Hematopoietic multipotent progenitor cell (in vitro differentiated cells): ENCODE data around the gene AMER1. TPM values are rescaled to one million over a fixed set of nuclear protein-coding genes. Genes with fewer than 3 reads are reported as not detected.
"Not testable (repeated sequence)": the region's sequence is repeated elsewhere in the genome, so short reads cannot be mapped to it uniquely, and the experiment has no call there.

Experiments used
- DNase-seq, 3 donors: peaks; one replicate each; pipeline ENCODE4 v3.0.0-alpha.2; 2011 to 2015; ENCODE audit warnings: low read depth in 2 of 3, low spot score in 2 of 3
- total RNA-seq: library from RNA; depleted of rRNA; stranded (reverse); fragments of >200 nt; gene quantifications from one replicate; pipeline ENCODE4 v1.2.3, GENCODE V29; 2012

Gene AMER1
- total RNA-seq, result 5.1 TPM

DNA sequence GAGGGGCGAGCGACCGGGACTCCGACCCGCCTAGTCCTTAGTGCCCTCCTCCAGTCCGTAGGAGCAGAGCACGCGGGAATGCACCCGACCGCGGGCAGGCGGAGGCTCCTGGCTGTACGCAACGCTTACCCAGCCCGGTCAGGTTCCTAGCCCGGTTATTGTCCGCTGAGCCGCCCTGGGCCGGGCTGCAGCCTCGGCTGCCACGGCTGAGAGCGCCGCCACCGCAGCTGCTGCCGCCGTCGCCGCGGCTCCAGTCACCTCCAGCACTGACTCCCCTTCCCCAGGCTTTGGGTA lies at the start of gene AMER1:
Gene AMER1 (minus strand): TSS at position 268 of the 294 bp plus-strand sequence. CDS start 12,422 bp downstream, outside the sequence.
- no peak for DNase-seq

DNA sequence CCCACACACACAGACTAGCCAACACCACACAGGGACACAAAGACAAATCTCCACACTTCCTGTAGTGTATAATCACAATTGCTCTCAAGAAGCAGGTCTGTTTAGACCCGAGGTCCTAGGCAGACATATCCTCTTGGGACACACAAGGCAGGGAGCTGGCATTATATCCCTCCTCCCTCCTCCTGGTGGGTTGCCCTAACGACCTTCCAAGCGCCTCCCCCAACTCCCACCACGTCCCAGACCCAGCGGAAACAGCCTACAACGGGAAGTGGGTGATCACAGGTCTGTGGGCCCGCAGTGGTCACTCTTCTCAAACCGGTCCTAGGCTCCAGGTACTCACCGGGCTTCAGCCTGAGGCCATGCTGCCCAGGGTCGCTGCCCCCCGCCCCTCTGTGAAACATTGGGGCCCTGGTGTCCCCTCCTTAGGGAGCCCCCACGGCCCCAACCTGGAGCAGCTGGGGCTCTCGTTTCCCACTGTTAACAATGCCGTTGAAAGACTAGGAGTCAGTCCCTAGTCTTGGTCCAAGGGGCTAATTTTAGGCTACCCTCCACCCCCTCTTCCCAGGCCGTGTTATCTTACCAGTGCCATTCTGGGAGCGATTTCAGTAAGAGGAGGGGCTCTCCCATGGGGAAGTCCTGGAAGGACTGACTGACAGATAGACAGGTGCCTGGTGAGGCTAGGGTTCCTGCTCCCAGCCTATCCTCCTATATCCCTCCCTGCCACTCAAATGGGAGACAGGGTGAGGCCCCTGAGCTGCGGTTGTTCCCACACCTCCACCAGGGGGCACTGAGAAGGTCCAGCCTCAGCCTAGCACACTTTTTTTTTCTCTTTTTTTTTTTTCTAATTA lies 24.8 kb upstream of the AMER1 start, which contains the start of gene ASB12:
Gene ASB12 (minus strand): TSS at position 485 of the 848 bp plus-strand sequence. CDS start 4,957 bp downstream, outside the sequence.
- DNase-seq, result no peak

DNA sequence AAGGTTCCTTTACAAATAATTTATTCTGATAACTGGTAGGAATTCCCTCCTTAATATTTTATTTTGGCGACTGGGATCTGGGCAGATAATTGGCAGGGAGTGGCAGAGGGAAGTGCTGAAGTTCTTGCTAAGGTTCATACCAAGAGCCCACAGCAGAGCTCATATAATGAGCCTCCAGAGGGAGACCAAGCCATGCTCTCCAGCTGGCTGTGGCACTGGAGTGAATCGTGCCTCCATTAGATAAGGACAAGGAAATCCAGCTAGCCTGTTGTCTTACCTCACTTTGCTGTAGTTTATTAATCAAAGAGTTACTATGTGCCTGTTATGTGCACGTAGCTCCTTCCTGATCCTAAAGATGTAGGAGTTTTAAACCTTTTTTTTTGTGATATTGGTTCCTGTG lies 23.6 kb upstream of the AMER1 start:
- no peak for DNase-seq

DNA sequence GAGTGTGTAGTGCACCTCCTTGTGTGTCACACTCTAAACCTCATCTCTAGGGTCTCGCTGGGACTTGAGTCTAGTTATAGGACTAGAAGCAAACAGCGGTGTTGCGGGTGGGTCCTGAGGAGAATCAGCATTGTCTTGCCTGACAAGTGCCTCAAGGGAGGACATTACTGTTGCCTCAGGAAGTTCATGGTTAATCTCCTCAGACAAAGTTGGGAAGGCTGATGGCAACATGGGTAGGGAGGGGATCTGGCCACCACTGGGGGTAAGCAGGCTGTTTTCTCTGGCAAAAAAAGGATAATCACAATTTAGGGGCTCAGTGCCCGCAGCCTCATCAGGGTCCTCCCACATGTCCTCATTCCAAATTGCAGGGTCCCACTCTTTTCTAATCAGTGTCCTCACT lies 12.5 kb upstream of the AMER1 start:
- DNase-seq, result no peak

DNA sequence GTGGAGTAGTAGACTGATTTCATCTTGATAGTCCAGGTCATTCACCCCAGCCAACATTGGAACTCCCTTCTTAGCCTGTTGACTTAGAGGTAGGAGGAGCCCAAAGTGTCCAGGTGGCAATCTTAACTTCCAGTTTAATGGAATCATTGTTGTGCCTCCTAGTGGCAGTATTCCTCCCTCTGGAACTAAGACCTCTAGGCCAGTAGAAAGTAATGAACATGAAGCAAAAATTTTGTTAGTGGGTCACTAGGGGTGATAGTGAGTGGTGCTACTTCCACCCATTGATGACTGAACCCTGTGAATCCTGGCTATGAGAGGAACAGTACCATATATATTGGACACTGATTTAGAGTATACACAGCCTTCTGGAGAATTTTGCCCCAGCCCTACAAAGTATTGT lies 8.5 kb upstream of the AMER1 start:
- not testable (repeated sequence) for DNase-seq

DNA sequence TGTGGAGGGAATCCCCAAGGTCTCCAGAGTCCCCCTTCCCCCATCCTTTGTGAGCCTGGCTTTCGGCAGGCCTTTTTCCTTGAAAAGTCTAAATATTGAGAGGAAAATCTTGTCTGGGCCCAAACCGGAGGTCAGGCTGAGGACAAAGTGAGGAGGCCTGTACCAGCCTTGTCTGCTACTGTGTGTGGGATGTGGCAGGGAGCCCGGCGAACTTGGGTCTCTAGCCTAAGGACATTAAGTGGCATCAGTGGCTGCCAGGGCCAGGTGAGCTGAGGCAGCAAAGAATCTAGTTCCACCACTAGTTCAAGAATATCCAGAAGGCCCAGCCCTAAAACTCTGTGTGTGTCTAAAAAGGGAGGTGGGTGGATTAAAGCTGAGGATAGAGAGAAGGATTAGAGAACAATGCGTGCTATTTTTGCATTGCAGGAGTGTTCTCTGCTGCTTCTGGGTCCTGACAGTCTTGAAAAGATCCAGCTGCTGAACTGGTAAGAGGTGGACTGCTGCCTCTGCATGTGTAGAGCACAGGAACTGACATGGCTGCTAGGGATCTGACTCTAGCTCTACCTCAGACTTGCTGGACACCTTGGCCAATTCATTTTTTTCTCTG lies 1.2 kb upstream of the AMER1 start:
- peak in 1 of 3 donors; percentile 4 for DNase-seq

DNA sequence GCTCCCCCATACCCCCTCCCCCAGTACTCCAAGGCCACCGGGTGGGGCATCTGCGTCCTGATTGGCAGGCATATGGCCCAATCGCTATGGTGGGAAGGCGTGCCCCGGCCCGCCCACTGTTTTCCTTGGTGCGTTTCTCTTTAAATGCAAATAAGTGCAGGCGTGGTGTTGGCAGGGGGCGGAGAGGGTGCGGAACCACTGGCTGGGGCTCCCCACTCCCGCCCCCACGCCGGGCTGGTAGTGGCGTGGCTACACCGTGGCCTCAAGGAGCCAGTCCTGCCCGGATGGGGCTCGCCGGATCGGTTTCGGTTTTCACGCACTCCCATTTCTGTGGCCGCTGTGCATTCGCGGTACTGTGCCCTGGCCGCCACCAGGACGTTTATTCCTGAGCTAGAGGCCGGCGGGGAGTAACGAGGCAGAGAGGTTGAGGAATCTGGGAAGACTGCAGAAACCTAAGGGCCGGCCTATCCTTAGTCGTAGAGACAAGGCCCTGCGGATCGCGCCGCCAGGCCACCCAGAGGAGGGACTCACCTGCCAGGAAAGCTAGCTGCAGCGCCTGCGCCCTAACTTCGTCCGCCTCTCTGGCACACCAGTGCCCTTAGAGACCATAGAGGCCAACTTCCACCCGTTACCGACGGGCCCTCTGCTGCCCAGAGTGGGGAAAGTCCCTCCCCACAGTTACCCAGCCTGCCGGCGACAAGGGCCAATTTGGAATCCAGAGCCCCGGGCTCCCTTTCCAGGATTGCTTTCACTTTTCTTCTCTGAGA lies 410 bp upstream of the AMER1 start:
- DNase-seq, result peak; percentile 67 to 94 (median 88)

DNA sequence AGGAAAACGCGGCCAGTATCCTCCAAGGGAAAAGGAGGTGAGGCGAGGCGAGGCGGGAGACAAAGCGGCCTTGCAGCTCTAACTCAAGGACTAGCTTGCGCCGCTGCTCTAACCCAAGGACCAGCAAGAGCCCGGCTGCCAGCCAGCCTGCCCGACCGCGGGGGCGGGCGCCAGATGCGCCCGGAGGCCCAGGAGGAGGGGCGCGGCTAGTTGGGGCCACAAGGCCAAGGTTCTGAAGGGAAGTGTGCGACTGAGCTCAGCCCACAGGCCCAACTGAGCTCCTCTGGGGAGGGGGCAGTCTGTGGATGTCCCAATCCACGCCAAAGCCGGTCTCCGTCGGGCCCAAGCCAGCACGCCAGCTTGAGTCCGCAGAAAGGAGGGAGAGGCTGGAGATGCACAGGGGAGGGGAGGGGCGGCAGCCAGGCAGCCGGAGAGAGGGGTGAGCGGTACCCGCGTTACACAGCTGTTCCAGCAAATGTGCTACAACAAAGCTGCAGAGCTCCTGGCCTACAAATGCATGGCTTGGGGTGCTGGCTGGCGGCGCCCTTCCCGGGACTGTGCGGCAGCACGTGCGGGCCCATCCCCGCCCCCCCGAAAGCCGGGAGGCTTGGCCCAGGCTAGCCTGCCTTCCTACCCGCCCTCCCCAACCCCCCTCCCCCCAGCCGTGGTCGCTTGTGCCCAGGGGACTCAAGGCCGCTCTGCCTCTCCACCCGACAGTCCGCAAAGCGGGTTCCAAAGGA lies 637 bp downstream of the AMER1 start:
- peak in 2 of 3 donors; percentile 19 to 25 for DNase-seq

DNA sequence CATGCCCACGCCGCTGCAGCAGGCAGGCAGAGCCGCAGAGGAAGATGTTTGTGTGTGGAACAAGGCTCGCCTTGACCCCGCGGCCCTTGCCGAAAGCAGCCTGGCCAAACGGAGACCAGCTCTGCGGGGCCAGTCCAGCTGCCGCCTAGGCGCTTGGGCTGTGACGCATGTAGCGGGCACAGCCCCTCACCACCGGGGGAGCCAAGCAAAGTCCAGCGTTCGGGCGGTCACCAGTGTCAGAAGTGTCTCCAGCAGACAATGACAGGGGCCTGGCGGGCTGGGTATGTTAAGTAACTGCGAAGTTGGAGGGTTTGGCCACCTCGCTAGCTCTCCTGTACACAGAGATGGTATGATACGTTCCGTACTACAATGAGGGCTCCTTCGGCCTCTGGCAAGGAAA lies 1.3 kb downstream of the AMER1 start:
- no peak for DNase-seq

DNA sequence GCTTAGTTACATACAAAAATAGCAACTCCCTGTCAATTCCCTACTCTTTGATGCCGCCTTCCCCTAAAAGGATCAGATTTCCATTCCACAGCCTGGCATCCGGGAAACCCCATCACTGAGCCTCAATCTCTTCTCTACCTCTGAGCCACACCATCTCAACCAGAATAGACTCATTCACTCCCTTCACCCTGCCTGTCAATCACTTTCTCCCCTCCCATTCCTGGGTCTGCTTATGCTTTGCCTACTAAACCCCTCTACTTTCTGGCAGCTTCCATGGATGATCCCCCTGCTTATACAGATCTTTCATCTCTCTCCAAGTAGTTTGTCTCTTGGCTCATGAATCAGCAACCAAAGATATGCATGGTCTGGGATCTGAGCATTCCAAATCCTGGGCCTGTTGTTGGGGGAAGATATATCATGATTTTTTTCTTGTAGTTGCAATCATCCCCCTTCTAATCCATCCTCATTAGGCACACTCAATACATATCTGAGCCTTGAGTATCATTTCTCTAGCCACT lies 2.6 kb downstream of the AMER1 start:
- DNase-seq, result no peak

DNA sequence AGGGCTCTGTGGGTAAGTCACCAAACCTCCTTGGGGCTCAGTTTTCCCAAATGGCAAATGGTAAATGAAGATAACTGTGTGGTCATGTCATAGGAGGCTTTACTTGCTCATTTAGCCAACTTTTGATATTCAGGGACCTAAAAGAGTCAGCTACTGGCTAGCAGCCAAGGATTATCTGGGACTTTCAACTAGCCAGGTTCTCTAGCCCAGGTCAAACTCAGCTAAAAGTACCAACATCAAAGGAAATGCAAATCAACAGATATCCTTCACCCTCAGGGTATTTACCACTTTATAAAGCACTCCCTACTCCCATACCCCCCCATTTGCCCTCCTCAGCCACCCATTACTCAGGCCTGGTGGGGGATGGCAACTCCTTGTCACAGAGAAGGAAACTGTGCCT lies 7.5 kb downstream of the AMER1 start:
- no peak for DNase-seq

DNA sequence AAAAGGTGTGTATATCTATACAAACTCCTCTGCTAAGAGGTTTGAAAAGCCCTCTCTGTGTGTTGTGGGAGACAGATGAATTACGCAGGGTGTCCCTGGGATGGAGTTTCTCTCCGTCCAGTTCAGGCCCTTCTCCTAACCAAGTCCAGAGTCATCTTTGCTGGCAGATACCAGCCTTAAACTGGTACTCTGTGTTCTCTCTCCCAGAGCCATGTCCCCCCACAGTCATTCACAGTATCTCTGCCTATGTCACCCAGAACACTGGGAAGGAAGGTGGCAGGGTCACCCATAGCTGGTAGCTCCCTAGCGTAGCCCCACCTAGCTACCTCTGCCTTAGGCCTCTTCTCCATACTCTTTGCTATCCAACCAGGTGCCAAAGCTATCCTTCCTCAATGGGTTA lies 8.9 kb downstream of the AMER1 start:
- no peak for DNase-seq

DNA sequence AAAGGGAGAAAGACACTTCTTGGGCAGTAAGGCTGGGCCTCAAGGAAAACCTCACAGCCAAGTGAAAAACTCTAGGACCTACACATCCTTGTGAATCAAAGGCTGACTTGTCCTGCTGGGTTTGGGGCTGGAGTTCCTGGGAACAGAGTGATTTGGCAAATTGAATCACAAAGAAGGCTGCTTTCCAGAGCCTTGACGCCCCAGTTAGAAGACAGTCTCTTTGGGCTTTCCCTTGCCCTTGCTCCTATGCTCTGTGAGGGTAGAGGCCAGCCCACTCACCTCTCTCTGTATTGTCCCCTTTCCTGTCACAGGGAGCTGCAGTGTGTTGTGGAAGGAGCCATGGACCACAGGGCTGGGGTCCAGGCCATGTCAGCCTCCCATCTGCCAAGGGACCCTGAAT lies 9.6 kb downstream of the AMER1 start:
- DNase-seq, result no peak

DNA sequence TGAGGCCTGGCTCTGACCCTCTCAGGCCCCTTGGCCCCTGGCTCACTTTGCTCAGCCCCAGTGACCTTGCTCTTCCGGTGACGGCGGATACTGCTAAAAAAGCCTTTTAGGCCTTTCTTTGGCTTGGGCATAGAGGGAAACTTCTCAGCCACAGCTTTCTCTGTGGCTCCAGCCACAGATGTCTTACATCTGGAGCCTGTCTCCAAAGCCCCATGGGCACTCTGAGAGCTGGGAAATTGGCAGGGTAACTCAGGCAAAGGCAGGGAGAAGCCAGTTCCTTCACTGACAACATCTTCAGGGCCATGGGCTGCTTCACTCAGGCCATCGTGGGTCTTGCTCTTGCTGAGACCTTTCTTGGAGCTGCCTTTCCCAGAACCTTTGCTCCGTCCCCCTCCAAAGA lies 12.8 kb downstream of the AMER1 start:
- no peak for DNase-seq

DNA sequence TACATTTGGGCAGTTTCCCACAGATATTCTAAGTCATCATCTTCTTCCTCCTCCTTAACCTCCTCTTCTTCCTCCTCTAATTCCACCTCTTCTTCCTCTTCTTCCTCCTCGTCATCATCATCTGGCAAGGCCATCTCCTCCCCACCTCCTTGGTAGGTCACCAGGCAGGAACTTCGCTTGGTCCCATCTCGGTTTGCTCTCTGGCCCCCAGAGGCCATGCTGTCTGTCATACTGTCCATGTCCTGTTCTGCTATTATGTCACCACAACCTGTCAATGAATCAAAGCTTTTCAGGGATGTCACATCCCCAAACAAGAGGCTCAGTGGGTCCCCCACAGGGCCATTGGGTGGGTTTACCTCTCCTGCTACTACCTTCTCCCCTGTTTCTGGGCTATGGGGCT lies 13.5 kb downstream of the AMER1 start:
- DNase-seq, result no peak

DNA sequence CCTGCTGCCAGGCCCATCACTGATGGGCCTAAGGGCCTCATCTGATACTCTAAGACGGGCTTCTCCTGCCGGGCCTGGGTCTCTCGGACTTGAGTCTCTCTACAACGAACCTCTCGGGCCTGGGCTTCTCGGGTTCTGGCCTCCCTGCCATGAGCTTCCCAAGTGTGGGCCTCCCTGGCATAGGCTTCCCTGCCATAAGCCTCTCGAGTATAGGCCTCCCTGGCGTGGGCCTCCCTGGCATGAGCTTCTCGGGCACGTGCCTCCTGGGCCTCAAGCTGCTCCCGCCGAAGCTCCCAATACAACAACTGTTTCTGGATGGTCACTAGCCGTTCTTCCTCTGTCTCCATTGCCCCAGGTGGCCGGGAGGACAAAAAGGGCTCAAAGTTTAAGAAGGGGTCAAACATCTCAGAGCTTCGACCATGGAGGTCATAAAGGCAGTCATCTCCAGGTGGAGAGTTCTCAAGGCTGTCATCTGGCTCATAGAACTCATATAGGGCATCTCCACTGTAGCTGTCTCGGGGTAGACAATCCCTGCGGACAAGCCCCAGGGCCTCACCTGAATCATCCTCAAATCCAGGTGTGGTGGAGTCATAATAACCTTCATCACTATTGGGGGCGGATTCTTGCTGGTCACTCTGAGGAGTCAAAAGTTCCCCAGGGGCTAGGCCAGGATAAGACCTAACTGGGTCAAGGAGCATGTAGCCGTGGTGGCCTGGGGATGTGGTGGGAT lies 14.1 kb downstream of the AMER1 start:
- DNase-seq, result no peak

DNA sequence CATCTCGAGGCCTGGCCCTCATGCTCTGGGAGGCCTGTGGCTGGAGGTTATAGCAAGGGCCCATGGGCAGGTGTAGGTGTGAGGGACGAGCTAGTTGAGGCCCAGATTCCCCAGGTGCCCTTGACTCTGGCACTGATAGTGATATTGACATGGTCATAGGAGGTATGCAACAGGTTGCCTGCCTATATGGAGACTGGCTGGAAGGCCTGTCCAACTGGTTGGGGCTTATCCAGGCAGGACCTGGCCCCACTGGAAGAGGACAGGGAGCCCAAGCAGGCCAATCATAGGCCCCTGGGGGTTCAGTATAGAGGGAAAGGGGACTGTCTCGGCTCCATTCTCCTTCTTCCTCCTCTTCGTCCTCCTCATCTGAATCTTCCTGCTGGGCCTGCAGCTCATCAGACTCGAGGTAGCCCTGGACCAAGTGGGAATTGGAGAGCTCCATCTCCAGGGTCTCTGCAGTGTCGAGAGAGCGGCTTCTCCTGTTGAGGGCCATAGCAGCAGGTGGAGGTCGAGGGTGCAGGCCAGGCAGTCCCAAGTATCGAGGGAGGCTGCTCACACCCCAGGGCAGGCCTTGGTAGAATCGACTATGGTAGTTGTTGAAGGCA lies 15.3 kb downstream of the AMER1 start:
- no peak for DNase-seq

DNA sequence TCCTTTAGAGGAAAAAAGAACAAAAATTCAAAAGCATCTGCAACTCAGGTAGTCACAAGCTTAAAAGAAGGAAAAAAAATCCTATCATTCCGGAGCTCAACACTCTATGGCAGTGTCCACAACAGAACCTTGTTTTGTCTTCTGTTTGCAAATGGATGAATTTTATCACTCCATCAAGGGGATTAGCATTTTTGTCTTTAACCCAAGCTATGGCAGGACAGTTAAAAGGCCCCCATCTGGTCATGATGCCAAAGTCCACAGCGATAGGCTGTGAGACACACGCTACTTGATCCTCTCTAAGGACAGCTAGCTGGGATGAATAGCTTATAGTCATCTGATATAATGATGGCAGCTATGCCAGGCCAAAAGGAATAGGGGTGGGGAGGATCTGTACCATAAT lies 16.6 kb downstream of the AMER1 start:
- DNase-seq, result no peak

DNA sequence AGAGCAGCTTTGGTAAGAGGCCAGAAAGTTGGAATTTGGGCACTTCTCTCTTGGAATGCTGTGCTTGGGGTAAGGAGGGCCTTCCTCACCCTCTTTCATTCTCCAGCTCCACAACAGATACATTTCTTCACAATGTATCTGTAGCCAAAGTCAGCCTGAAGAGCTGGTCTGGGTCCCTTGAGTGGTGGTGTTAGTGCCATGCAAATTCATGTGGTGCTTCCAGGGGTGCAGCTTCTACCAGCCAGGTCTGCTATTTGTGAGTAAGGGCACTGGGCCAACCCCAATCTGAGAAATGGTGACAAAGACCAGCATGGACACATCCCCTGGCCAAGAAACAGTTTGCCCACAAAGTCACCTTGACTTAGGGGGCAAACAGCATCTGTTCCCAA lies 17.8 kb downstream of the AMER1 start:
- no peak for DNase-seq
